Activated naive CD8-positive, alpha-beta T cell (primary cell): ENCODE data around the gene TLCD3A.
"Not testable (repeated sequence)": the region's sequence is repeated elsewhere in the genome, so short reads cannot be mapped to it uniquely, and the experiment has no call there.

ENCODE experiments used
- H3K27ac Mint-ChIP-seq: one replicate; pipeline ENCODE4 v1.8.0; 2021; ENCODE audit warnings: mixed read lengths
- H3K27me3 Mint-ChIP-seq: one replicate; pipeline ENCODE4 v1.8.0; 2021; ENCODE audit warnings: mixed read lengths
- H3K36me3 Mint-ChIP-seq: one replicate; pipeline ENCODE4 v1.8.0; 2021; ENCODE audit warnings: mixed read lengths
- H3K4me1 Mint-ChIP-seq: one replicate; pipeline ENCODE4 v1.8.0; 2021; ENCODE audit warnings: low read depth, mixed read lengths
- H3K4me3 Mint-ChIP-seq: one replicate; pipeline ENCODE4 v1.8.0; 2021; ENCODE audit warnings: mild to moderate bottlenecking, mixed read lengths
- H3K9me3 Mint-ChIP-seq: one replicate; pipeline ENCODE4 v1.8.0; 2021; ENCODE audit warnings: low read depth, mixed read lengths

The TLCD3A gene

GRCh38 chr17:781805-782731 lies 49.7 kb downstream of the TLCD3A start, which contains the start of the genes GLOD4 and MRM3:
GLOD4 (minus strand) TSS chr17:782280; CDS start chr17:782255, 25 bp downstream.
MRM3 (plus strand) TSS chr17:782353; CDS start chr17:782379, 26 bp downstream.
- no peaks in the 10 kb centered on the region for H3K27me3 Mint-ChIP-seq
- peak within 1 kb of the TSS; percentile 97 for H3K4me3 Mint-ChIP-seq
- H3K27ac Mint-ChIP-seq = peak within 1 kb of the TSS; percentile 96
- no peaks in the 10 kb centered on the region for H3K9me3 Mint-ChIP-seq
- H3K4me1 Mint-ChIP-seq = peaks cover 35% of the 10 kb centered on the region
- peaks cover 2% of the 10 kb centered on the region for H3K36me3 Mint-ChIP-seq

- Mint-ChIP-seq H3K36me3 (peaks cover 2% of the 10 kb centered on the region), H3K9me3 (no peaks in the 10 kb centered on the region), H3K4me3 (peak overlapping the region; percentile 97), H3K27ac (no peak overlapping the region), H3K27me3 (no peaks in the 10 kb centered on the region), H3K4me1 (peaks cover 35% of the 10 kb centered on the region)
Measured at GRCh38 chr17:784143-784542, 51.7 kb downstream of the TLCD3A start.

GRCh38 chr17:785901-786300 lies 53.5 kb downstream of the TLCD3A start:
- H3K27ac Mint-ChIP-seq, H3K36me3 Mint-ChIP-seq, H3K4me3 Mint-ChIP-seq, H3K27me3 Mint-ChIP-seq, H3K9me3 Mint-ChIP-seq: not testable (repeated sequence)
- peaks cover 31% of the 10 kb centered on the region for H3K4me1 Mint-ChIP-seq

GRCh38 chr17:787641-788221 lies 55.3 kb downstream of the TLCD3A start:
- H3K27me3 Mint-ChIP-seq = no peaks in the 10 kb centered on the region
- H3K4me1 Mint-ChIP-seq = peaks cover 24% of the 10 kb centered on the region
- H3K36me3 Mint-ChIP-seq = peaks cover 7% of the 10 kb centered on the region
- H3K4me3 Mint-ChIP-seq = no peak overlapping the region
- H3K9me3 Mint-ChIP-seq = no peaks in the 10 kb centered on the region
- H3K27ac Mint-ChIP-seq = no peak overlapping the region

GRCh38 chr17:788551-788950 lies 56.2 kb downstream of the TLCD3A start:
- Mint-ChIP-seq H3K27ac (no peak overlapping the region), H3K9me3 (no peaks in the 10 kb centered on the region), H3K27me3 (no peaks in the 10 kb centered on the region), H3K4me3 (no peak overlapping the region), H3K36me3 (peaks cover 7% of the 10 kb centered on the region), H3K4me1 (peaks cover 16% of the 10 kb centered on the region)

GRCh38 chr17:789160-789840 lies 56.9 kb downstream of the TLCD3A start:
- H3K4me1 Mint-ChIP-seq = peaks cover 11% of the 10 kb centered on the region
- no peak overlapping the region for H3K4me3 Mint-ChIP-seq
- no peak overlapping the region for H3K27ac Mint-ChIP-seq
- peaks cover 5% of the 10 kb centered on the region for H3K36me3 Mint-ChIP-seq
- H3K9me3 Mint-ChIP-seq = no peaks in the 10 kb centered on the region
- H3K27me3 Mint-ChIP-seq = no peaks in the 10 kb centered on the region

- peaks cover 10% of the 10 kb centered on the region for H3K4me1 Mint-ChIP-seq
- H3K9me3 Mint-ChIP-seq, H3K27ac Mint-ChIP-seq, H3K27me3 Mint-ChIP-seq, H3K36me3 Mint-ChIP-seq, H3K4me3 Mint-ChIP-seq: not testable (repeated sequence)
Measured at GRCh38 chr17:789931-790873, 57.8 kb downstream of the TLCD3A start.

GRCh38 chr17:790874-791247 lies 58.5 kb downstream of the TLCD3A start:
- not testable (repeated sequence) for H3K36me3 Mint-ChIP-seq, H3K4me3 Mint-ChIP-seq, H3K27me3 Mint-ChIP-seq, H3K4me1 Mint-ChIP-seq, H3K9me3 Mint-ChIP-seq
- peak overlapping the region; percentile 34 for H3K27ac Mint-ChIP-seq

- Mint-ChIP-seq H3K27me3 (no peaks in the 10 kb centered on the region), H3K4me3 (no peak overlapping the region), H3K4me1 (peaks cover 8% of the 10 kb centered on the region), H3K36me3 (peaks cover 5% of the 10 kb centered on the region), H3K9me3 (no peaks in the 10 kb centered on the region), H3K27ac (no peak overlapping the region)
Measured at GRCh38 chr17:791829-792228, 59.4 kb downstream of the TLCD3A start.

GRCh38 chr17:792277-792676 lies 59.9 kb downstream of the TLCD3A start:
- Mint-ChIP-seq H3K9me3 (no peaks in the 10 kb centered on the region), H3K27ac (no peak overlapping the region), H3K27me3 (no peaks in the 10 kb centered on the region), H3K4me3 (no peak overlapping the region), H3K36me3 (peaks cover 5% of the 10 kb centered on the region), H3K4me1 (peaks cover 8% of the 10 kb centered on the region)
